ENCODE data around the gene PITPNB.

DNA sequence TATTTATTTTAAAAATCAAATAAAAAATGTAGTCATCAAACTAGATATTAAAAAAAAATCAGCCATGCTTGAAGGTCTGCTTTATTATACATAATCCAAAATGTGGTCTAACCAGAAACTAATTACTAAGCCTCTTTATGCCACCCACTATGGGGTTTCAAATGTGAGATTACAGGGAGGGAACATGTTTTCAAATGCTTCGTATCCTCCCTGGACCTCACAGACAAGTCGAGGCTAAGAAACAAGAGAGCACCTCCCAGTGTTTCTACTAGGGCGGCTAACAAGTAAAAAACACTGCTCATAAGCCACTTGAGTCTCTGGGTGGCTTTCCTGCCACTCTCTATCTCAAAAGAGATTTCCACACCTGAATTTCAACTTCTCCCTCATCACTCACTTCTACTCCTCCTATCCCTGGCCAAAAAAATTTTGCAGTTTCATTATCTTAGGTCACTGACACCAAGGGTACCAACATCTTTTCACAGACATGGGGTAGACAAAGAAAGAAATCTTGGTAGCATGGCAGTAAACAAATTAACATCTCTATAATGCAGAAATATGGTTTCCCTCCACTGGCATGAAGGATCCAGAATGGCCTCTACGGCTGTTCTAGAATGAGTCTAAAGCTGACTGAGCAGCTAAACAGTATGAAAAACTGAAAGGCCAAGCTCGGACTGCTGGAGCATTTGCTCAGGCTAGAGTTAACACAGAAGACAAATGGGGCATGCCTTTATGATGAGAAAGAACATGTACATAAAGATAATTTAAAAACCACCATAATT lies 50.9 kb downstream of the PITPNB start:
- TF ChIP-seq CTCF (conservative IDR thresholded peaks at IDR 0.05) (no peak), ZFX (IDR thresholded peaks at IDR 0.05) (no peak)
